ENCODE data around the gene VGLL2. TPM values are rescaled to one million over a fixed set of nuclear protein-coding genes. Genes with fewer than 3 reads are reported as not detected.

VGLL2 gene
- polyA plus RNA-seq, 1 of the 3 experiments (the other 2 are of a cell fraction), result 0.02 TPM

DNA sequence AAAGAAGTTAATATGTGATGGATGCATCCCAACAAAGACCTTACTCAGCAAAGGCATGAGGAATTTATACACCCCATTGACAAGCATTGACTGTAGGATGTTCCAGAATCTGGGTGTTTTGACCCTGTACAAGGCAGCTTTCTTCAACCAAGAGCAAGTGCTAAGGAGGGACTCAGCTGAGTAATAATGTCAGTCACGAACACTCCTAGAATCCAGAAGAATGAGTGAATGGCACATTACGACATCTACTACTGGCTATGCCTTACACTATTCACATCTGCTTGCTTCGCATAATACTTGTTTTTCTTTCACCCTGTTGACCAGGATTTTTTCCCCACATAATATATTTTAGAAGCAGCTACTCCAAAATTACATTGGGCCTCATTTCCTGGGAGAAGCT is 42.5 kb upstream of the VGLL2 start:
- H3K27ac ChIP-seq (ENCODE audit: low read depth in 2 of 2, low read length in 1 of 2), result no peak overlapping the region
- H3F3A ChIP-seq (replicated peaks; ENCODE audit: insufficient read depth), result no peaks in the 10 kb centered on the region
- H3K4me2 ChIP-seq, result no peak overlapping the region
- no peaks in the 10 kb centered on the region for H4K20me1 ChIP-seq (ENCODE audit: insufficient read depth)
- no peak overlapping the region for H3K9ac ChIP-seq
- no peaks in the 10 kb centered on the region for H3K9me3 ChIP-seq
- DNase-seq, result no peak
- POLR2A ChIA-PET, result no interaction called here
- no peaks in the 10 kb centered on the region for H3K9me2 ChIP-seq
- no peaks in the 10 kb centered on the region for H3K27me3 ChIP-seq (ENCODE audit: insufficient read depth)
- H3K4me3 ChIP-seq (ENCODE audit: low read depth in 2 of 2, low read length in 1 of 2), result no peak overlapping the region
- TF ChIP-seq, protein P1, sequence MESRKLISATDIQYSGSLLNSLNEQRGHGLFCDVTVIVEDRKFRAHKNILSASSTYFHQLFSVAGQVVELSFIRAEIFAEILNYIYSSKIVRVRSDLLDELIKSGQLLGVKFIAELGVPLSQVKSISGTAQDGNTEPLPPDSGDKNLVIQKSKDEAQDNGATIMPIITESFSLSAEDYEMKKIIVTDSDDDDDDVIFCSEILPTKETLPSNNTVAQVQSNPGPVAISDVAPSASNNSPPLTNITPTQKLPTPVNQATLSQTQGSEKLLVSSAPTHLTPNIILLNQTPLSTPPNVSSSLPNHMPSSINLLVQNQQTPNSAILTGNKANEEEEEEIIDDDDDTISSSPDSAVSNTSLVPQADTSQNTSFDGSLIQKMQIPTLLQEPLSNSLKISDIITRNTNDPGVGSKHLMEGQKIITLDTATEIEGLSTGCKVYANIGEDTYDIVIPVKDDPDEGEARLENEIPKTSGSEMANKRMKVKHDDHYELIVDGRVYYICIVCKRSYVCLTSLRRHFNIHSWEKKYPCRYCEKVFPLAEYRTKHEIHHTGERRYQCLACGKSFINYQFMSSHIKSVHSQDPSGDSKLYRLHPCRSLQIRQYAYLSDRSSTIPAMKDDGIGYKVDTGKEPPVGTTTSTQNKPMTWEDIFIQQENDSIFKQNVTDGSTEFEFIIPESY (IDR thresholded peaks at IDR 0.05; ENCODE audit: borderline replicate concordance, low read depth), result no peak
- TF ChIP-seq TEAD4 (IDR thresholded peaks at IDR 0.05; ENCODE audit: borderline replicate concordance, insufficient read depth) (no peak), SIN3A (IDR thresholded peaks at IDR 0.05; ENCODE audit: borderline replicate concordance, low read depth, low read length) (no peak), MEF2A (IDR thresholded peaks at IDR 0.05; ENCODE audit: borderline replicate concordance, low read depth) (no peak), YY1 (IDR thresholded peaks at IDR 0.05; ENCODE audit: low read depth) (no peak), EP300 (IDR thresholded peaks at IDR 0.05; ENCODE audit: borderline replicate concordance in 1 of 2, low read depth in 1 of 2, low read length in 1 of 2) (no peak), GATA2 (CRISPR knock-in tag; IDR thresholded peaks at IDR 0.05) (no peak), SMC3 (IDR thresholded peaks at IDR 0.05; ENCODE audit: low read depth, low read length) (no peak), RAD21 (IDR thresholded peaks at IDR 0.05; ENCODE audit: low read length) (no peak), GABPA (IDR thresholded peaks at IDR 0.05; ENCODE audit: low read depth) (no peak), FOXJ3 (CRISPR knock-in tag; IDR thresholded peaks at IDR 0.05) (no peak)
- H3K36me3 ChIP-seq (replicated peaks in 1 of 2; ENCODE audit: control insufficient read depth in 1 of 2, insufficient read depth in 2 of 2, low read length in 1 of 2), result no peaks in the 10 kb centered on the region
- WGBS (ENCODE audit: low lambda C conversion rate), result 0% methylated on average over 3 of the region's 3 CpGs
- H2AFZ ChIP-seq (ENCODE audit: low read depth), result no peak overlapping the region
- CTCF ChIA-PET, result no interaction called here
- H3K4me1 ChIP-seq (ENCODE audit: control insufficient read depth in 1 of 2, insufficient read depth in 2 of 2, low read depth in 1 of 2, low read length in 1 of 2), result no peaks in the 10 kb centered on the region
- H3K79me2 ChIP-seq (ENCODE audit: insufficient read depth), result no peaks in the 10 kb centered on the region

DNA sequence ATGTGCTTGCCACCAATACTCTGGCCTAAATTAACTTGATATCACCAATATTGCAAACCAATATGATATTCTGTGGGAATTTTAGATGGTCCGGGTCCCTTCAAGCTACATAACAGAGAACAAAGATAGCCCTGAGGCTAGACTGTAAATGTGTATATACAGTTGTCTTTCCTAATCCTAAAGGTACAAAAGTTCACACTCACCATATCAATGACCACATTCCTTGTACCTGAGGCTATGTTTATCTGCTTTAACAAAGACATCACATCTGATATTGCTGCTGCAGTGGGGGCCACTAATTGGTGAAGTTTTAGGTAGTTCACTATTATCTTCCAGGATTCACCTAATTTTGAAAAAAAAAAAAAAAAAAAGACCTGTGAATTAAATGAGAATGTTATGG is 38.6 kb upstream of the VGLL2 start:
- Histone ChIP-seq H3K9ac (no peak overlapping the region), H3K79me2 (ENCODE audit: insufficient read depth) (no peaks in the 10 kb centered on the region), H3K4me3 (ENCODE audit: low read depth in 2 of 2, low read length in 1 of 2) (no peak overlapping the region), H3K9me3 (no peaks in the 10 kb centered on the region), H3K27ac (ENCODE audit: low read depth in 2 of 2, low read length in 1 of 2) (no peak overlapping the region), H3K4me1 (ENCODE audit: control insufficient read depth in 1 of 2, insufficient read depth in 2 of 2, low read depth in 1 of 2, low read length in 1 of 2) (no peaks in the 10 kb centered on the region), H3K27me3 (ENCODE audit: insufficient read depth) (no peaks in the 10 kb centered on the region), H3K4me2 (no peak overlapping the region), H3K9me2 (no peaks in the 10 kb centered on the region), H4K20me1 (ENCODE audit: insufficient read depth) (no peaks in the 10 kb centered on the region), H2AFZ (ENCODE audit: low read depth) (no peak overlapping the region), H3K36me3 (replicated peaks in 1 of 2; ENCODE audit: control insufficient read depth in 1 of 2, insufficient read depth in 2 of 2, low read length in 1 of 2) (no peaks in the 10 kb centered on the region), H3F3A (replicated peaks; ENCODE audit: insufficient read depth) (no peaks in the 10 kb centered on the region)
- POLR2A ChIA-PET, result no interaction called here
- DNase-seq, result no peak
- TF ChIP-seq MXI1 (IDR thresholded peaks at IDR 0.05; ENCODE audit: low read depth, low read length) (no peak), NFIC (IDR thresholded peaks at IDR 0.05; ENCODE audit: borderline replicate concordance) (no peak), FOXJ3 (CRISPR knock-in tag; IDR thresholded peaks at IDR 0.05) (no peak), SMC3 (IDR thresholded peaks at IDR 0.05; ENCODE audit: low read depth, low read length) (no peak), RXRA (IDR thresholded peaks at IDR 0.05; ENCODE audit: borderline replicate concordance, low read depth) (no peak), TCF12 (IDR thresholded peaks at IDR 0.05) (no peak), YY1 (IDR thresholded peaks at IDR 0.05; ENCODE audit: low read depth) (no peak), SIN3A (IDR thresholded peaks at IDR 0.05; ENCODE audit: borderline replicate concordance, low read depth, low read length) (no peak), NRF1 (IDR thresholded peaks at IDR 0.05; ENCODE audit: low read depth, low read length) (no peak), RFX5 (IDR thresholded peaks at IDR 0.05; ENCODE audit: low read length) (no peak), TAF1 (IDR thresholded peaks at IDR 0.05; ENCODE audit: borderline replicate concordance, low read depth, low read length) (no peak), CHD2 (IDR thresholded peaks at IDR 0.05; ENCODE audit: low read length, partially characterized antibody) (no peak), JUND (IDR thresholded peaks at IDR 0.05) (no peak), ELF1 (IDR thresholded peaks at IDR 0.05) (no peak), EZH2phosphoT487 (IDR thresholded peaks at IDR 0.05; ENCODE audit: borderline replicate concordance, low read depth) (no peak), RAD21 (IDR thresholded peaks at IDR 0.05; ENCODE audit: low read length) (no peak), FOSL2 (IDR thresholded peaks at IDR 0.05; ENCODE audit: borderline replicate concordance, low read depth) (no peak)
- TF ChIP-seq, protein P2, sequence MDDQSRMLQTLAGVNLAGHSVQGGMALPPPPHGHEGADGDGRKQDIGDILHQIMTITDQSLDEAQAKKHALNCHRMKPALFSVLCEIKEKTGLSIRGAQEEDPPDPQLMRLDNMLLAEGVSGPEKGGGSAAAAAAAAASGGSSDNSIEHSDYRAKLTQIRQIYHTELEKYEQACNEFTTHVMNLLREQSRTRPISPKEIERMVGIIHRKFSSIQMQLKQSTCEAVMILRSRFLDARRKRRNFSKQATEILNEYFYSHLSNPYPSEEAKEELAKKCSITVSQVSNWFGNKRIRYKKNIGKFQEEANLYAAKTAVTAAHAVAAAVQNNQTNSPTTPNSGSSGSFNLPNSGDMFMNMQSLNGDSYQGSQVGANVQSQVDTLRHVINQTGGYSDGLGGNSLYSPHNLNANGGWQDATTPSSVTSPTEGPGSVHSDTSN (IDR thresholded peaks at IDR 0.05), result no peak
- TF ChIP-seq, protein P3, sequence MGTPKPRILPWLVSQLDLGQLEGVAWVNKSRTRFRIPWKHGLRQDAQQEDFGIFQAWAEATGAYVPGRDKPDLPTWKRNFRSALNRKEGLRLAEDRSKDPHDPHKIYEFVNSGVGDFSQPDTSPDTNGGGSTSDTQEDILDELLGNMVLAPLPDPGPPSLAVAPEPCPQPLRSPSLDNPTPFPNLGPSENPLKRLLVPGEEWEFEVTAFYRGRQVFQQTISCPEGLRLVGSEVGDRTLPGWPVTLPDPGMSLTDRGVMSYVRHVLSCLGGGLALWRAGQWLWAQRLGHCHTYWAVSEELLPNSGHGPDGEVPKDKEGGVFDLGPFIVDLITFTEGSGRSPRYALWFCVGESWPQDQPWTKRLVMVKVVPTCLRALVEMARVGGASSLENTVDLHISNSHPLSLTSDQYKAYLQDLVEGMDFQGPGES (IDR thresholded peaks at IDR 0.05; ENCODE audit: low read depth, low read length), result no peak
- TF ChIP-seq, protein P4, sequence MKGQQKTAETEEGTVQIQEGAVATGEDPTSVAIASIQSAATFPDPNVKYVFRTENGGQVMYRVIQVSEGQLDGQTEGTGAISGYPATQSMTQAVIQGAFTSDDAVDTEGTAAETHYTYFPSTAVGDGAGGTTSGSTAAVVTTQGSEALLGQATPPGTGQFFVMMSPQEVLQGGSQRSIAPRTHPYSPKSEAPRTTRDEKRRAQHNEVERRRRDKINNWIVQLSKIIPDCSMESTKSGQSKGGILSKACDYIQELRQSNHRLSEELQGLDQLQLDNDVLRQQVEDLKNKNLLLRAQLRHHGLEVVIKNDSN (IDR thresholded peaks at IDR 0.05; ENCODE audit: borderline replicate concordance, low read depth), result no peak
- CTCF ChIA-PET, result no interaction called here
- 0% methylated on average over 1 of the region's 1 CpG for WGBS (ENCODE audit: low lambda C conversion rate)
